ENCODE data around the gene DHRS3. TPM values are rescaled to one million over a fixed set of nuclear protein-coding genes. Genes with fewer than 3 reads are reported as not detected.
"Not testable (repeated sequence)": the region's sequence is repeated elsewhere in the genome, so short reads cannot be mapped to it uniquely, and the experiment has no call there.

The DHRS3 gene
- polyA plus RNA-seq, 3 donors, result 92.1 to 173 (median 96.7) TPM

DNA sequence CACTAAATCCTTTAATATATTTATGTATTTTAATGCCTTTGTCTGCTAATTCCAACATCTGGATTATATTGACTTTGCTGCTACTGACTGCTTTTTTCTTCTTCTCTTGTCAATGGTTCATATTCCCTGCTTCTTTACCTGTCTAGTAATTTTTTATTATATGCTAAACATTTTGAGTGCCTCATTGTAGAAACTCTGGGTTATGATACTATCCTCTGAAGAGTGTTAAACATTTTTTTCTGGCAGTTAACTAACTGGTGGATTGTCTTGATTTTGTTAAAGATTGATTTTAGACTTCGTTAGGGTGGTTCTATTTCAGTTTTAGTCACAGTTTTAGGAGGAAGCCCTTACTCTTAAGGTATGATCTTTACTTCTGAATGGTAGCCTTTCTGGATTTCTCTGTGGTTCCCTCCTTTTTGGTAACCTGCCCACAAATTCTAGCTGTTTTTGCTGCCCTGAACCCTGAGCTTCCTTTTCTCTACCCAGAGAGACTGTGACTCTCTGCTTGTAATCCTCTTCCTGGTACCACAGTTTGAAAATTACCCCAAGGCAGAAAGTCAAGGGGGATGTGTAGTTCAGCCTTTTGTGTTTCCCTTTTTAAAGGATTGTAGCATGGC, 81.9 kb downstream of the DHRS3 start:
- H3K27ac ChIP-seq (ENCODE audit: low read depth, low read length), result no peak overlapping the region
- WGBS, 3 donors, result 91 to 100% (median 93%) methylated on average over 1 of the region's 1 CpG

DNA sequence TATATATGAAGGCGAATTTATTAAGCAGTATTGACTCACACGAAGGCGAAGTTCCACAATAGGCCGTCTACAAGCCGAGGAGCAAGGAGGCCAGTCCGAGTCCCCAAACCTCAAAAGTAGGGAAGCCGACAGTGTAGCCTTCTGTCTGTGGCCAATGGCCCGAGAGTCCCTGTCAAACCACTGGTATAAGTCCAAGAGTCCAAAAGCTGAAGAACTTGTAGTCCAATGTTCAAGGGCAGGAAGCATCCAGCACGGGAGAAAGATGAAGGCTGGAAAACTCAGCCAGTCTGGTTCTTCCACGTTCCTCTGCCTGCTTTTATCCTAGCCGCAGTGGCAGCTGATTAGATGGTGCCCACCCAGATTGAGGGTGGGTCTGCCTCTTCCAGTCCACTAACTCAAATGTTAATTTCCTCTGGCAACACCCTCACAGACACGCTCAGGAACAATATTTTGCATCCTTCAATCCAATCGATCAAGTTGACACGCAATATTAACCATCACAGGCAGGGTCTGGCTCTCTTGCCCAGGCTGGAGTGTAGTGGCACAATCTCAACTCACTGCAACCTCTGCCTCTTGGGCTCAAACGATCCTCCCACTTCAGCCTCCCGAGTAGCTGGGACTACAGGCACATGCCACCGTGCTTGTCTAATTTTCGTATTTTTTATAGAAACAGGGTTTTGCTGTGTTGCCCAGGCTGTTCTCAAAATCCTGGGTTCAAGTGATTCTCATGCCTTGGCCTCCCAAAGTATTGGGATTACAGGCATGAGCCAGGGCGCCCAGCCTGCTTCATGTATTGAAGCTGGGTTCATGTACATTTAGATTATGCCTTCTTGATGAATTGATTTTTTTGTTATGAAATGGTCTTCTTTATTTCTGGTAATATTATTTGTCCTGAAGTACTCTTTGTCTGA, 85.3 kb downstream of the DHRS3 start:
- WGBS, 3 donors, result 91 to 95% (median 92%) methylated on average over 19 of the region's 19 CpGs
- H3K27ac ChIP-seq (ENCODE audit: low read depth, low read length), result no peak overlapping the region

DNA sequence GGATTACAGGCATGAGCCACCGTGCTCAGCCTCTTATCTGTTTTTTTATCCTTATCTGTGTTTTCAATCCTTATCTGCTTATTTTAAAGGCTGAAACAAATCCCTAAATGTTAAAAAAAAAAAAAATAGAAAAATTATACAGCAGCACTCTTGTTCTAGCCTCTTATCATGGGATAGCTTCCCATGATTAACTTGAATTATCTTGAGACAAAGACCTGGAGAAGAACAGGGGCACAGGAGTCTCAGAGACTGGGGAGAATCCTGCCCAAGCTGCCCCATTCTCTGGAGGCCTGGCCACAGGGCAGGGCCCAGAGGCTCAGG, 86.9 kb downstream of the DHRS3 start:
- H3K27ac ChIP-seq (ENCODE audit: low read depth, low read length), result no peak overlapping the region
- 29 to 84% (median 74%) methylated on average over 1 of the region's 1 CpG for WGBS, 3 donors

DNA sequence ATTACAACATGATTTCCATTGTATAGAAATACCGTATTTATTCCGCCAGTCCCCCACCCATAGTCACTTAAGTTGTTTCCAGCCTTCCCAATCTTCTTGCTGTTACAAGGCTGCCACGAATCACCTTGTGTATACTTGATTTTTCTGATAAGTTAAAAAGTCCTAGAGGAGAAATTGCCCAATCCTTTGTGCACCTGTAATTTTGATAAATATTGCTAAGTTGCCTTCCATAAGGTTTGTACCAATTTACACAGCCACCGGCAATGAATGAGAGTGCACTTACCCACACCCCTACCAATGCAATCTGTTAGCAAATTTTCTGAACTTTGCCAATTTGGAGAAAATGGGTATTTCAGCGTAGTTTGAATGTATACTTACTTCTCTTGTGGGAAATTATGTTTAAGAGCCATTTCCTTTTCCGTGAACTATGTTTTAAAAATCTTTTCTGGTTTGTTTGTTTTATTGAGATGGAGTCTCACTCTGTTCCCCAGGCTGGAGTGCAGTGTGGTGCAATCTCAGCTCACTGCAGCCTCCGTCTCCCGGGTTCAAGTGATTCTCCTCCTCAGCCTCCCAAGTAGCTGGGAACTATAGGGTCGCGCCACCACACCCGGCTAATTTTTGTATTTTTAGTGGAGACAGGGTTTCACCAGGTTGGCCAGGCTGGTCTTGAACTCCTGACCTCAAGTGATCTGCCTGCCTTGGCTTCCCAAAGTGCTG, 87.4 kb downstream of the DHRS3 start:
- WGBS, 3 donors, result 68 to 87% (median 86%) methylated on average over 11 of the region's 11 CpGs
- H3K27ac ChIP-seq (ENCODE audit: low read depth, low read length), result no peak overlapping the region

DNA sequence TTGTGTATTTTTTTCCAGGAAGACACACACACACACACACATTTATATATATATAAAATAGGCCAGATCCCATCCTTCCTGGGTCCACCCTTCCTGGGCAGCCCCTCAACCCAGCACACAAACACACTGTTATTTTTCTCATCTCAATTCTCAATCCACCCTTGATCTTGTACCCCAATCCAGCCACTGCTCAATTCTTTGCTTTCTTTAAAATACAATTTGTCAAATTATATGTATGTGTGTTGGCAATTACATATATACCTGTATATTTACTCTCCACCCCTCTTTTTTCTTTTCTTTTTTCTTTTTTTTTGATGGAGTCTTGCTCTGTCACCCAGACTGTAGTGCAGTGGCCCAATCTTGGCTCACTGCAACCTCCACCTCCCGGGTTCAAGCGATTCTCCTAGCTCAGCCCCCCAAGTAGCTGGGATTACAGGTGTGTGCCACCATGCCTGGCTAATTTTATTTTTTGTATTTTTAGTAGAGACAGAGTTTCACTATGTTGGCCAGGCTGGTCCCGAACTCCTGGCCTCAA, 88.3 kb downstream of the DHRS3 start:
- WGBS, 3 donors, result 86 to 97% (median 93%) methylated on average over 3 of the region's 3 CpGs
- no peak overlapping the region for H3K27ac ChIP-seq (ENCODE audit: low read depth, low read length)

DNA sequence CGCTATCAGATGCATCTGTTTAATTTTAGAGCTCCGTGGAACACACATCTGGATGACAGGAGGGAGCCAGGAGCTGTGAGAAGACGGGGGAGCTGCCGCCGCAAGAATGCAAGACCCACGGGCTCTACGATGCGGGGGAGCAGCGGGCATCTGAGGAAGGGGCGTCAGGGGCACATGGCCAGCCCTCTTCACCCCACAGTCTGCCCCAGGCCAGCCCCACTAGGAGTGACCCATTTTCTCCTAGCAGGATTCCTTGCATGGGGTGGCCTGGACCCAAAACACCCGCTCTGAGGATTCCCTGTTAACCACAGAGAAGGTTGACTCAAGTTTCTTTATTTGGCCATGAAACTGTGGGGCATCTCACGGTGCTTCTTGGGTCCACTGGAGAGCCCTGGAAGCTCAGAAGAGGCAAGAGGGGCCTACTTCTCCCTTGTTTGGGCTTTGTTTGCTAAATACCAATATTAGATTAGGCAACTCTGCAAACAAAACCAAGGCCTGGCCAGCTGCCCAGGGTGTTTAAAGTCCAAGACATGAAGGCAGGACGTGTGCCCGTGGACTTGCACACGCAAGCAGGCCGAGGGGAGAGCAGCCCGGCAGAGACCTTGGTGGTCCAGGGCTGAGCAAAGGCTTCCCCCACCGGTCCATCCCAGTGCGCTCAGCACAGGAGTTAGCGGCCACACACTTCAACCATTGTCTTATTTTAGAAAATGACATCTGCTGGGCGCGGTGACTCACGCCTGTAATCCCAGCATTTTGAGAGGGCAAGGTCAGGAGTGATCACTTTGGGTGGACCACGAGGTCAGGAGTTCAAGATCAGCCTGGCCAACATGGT, 89.8 kb downstream of the DHRS3 start:
- no peak overlapping the region for H3K27ac ChIP-seq (ENCODE audit: low read depth, low read length)
- 43 to 82% (median 79%) methylated on average over 24 of the region's 24 CpGs for WGBS, 3 donors

DNA sequence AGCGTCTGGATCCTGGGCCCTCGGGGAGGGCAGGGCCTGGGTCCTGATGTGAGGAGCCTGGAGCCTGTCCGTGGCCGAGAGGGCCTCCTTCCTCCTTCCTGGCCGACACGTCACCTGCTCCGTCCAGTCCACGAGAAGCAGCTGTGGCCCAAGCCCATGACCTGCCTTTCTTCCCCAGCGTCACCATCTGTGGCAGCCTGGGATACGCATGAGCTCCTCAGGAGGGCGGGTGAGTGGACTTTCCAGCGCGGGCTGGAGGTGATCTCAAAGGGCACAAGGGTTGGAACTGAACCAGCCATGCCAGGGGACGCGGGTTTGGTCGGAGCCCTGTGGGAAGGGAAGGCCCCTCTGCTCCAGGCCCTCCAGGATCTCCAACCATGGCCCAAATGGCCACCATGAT, 90.4 kb downstream of the DHRS3 start:
- no peak overlapping the region for H3K27ac ChIP-seq (ENCODE audit: low read depth, low read length)
- 59 to 95% (median 89%) methylated on average over 16 of the region's 16 CpGs for WGBS, 3 donors

DNA sequence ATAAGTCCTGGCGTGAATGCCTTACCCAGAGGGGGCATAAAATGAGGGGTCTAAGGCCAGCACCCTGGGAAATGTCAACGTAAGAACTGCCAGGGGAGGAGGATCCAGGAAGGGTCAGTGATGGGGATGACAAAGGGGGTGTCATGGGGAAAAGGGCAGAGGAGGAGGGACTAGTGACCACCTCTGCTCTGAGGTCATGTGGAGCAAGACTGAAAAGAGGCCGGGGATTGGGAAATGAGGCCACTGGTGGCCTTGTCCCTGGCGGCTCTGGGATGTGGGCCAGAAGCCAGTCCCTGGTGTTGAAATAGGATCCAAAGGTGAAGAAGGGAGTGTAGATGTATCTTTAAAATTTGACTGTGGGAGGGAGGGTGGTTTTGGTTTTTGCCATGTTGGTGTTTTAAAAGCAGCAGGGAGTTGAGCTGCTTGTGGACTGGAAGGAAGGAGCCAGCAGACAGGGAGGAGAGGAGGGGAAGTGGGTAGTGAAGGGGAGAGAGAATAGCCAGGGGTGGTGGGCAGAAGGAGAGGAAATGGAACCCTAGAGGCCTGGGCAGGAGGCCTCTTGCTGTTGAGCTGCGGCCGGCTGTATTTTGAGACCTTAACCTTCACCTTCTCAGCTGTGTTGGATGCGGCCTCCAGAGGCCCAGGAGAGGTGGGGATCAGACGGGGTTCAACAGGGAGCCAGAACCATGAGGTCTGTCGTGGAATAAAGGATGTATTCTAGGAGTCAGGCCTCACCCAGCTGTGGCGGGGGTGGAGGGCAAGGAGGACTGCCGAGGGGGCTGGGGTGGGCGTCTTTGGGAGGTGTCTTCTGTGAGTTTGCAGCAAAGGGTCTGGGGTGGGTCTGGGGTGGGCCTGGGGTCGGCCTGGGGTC, 92.5 kb downstream of the DHRS3 start:
- no peak overlapping the region for H3K27ac ChIP-seq (ENCODE audit: low read depth, low read length)
- WGBS, 3 donors, result 67 to 72% (median 71%) methylated on average over 13 of the region's 13 CpGs

DNA sequence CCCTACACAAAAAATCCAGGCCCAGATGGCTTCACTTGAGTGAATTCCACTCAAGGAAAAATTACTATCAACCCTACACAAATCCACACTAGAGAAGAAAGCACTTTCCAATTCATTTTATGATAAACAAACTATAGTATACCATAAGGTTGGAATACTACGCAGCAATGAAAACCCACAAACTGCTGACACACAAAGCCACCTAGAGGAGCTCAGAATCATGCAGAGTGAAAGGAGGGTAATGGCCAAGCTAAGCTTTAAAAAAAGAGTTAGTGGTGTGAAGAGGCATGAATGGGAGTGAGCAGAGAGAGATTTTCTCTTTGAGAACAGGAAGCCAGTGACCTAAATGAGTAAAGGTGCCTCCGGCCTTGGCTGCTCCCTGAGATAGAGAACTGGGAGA, 93.7 kb downstream of the DHRS3 start:
- H3K27ac ChIP-seq (ENCODE audit: low read depth, low read length), result no peak overlapping the region
- 96 to 98% (median 98%) methylated on average over 2 of the region's 2 CpGs for WGBS, 3 donors

DNA sequence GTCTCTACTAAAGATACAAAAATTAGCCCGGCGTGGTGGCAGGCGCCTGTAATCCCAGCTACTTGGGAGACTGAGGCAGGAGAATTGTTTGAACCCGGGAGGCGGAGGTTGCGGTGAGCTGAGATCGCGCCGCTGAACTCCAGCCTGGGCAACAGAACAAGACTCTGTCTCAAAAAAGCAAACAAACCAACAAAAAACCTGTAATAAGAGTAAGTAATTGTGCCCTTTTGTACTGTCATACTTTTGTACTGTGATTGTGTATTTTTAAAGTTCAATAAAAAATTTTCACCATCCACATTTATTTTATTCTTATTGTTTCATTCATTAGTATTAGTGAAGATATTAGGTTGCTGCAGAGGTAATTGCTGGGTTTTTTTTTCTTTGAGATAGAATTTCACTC, 95.2 kb downstream of the DHRS3 start:
- WGBS, 3 donors, result 96 to 99% (median 99%) methylated on average over 9 of the region's 9 CpGs
- H3K27ac ChIP-seq (ENCODE audit: low read depth, low read length), result not testable (repeated sequence)

DNA sequence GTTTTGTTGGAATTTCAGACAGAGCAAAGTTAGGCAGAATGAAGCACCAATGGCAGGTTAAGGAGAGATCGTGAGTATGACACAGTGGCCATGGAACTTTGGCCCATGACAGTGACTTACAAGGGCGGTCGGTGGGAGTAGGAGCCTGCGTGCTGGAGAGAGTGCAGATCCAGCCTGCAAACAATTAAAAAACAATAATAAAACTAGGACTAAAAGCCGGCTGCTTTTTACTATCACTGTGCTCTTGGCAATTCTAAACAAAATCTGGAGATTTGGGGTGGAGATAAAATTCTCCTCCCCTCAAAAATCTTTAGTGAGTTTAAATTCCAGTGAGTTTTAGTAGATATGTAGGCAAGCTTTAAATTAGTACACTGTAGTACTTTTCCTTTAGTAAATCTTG, 96.9 kb downstream of the DHRS3 start:
- WGBS, 3 donors, result 58 to 81% (median 76%) methylated on average over 5 of the region's 5 CpGs

DNA sequence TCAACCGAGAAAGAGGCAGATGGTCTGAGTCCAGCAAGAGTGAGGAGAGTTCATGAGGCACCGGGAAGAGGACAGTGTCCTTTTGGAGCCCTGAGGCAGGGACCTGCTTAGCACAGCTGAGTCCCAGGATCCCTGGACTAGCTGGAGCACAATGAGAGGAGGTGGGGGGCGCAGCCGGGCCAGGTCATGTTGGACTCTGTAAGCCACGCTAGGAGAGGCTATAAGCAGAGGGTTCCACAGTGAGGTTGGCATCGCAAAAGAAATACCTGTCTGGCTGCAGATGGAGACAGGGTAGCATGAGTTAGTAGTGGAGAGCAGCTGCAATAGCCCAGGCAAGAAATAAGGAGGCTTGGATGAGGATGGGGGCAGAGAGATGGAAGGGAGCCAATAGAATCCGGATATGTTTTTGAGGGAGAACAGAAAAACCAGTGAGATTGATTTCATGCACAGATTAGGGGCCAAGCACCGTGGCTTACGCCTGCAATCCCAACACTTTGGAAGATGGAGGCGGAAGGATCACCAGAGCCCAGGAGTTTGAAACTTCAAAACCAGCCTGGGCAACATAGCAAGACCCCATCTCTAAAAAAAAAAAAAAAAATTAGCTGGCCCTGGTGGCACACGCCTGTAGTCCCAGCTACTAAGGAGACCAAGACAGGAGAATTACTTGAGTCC, 98.2 kb downstream of the DHRS3 start:
- no peak overlapping the region for H3K27ac ChIP-seq (ENCODE audit: low read depth, low read length)
- WGBS, 3 donors, result 87 to 89% (median 87%) methylated on average over 11 of the region's 11 CpGs

More for the DNA sequence above, 96.9 kb downstream of the DHRS3 start:
- no peak overlapping the region for H3K27ac ChIP-seq (ENCODE audit: low read depth, low read length)

DNA sequence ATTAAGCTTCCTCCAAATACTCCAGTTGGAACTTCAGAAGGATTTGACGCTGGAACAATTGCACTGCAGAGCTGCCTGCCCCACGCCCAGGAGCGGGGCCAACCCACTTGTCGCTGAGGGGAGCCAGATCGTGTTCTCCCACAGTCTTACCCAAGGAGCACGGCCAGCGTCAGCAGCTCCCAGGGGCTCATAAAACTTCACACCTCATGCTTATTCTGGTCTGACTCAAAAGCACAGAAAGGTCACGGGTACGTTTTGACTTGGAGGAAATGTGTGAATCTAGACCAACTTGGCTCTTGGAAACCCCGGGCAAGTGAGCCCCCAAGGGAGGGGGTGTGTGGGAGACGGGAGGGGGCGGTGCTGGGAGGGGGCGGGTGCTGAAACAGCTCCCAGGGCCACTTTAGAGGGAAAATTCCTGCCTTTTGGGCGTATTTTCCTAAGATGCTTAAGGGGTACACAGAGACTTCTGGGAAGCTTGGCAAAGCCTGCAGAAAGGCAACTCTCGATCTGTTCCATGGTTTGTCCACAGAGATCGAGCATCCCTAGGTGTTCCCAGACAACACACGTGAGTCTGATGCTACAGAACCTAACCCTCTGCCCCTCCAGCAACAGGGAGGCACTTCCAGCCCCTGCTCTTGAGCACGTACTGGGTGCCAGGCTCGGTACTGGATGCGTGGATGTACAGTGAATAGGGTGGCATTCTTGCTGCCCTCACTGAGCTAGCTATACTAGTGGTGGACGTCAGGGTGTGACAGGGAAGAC, 98.9 kb downstream of the DHRS3 start:
- no peak overlapping the region for H3K27ac ChIP-seq (ENCODE audit: low read depth, low read length)
- 44 to 60% (median 47%) methylated on average over 21 of the region's 21 CpGs for WGBS, 3 donors

All from adipose tissue (tissue), 3 donors.